ENCODE results near the gene AURKA. TPM values are rescaled to one million over a fixed set of nuclear protein-coding genes. Genes with fewer than 3 reads are reported as not detected.

The AURKA gene
- total and polyA plus RNA-seq, 2 of the 8 experiments (the other 6 are each of a cell fraction or from before 2014, with no cell fraction given): 45.8 to 84.8 TPM

DNA sequence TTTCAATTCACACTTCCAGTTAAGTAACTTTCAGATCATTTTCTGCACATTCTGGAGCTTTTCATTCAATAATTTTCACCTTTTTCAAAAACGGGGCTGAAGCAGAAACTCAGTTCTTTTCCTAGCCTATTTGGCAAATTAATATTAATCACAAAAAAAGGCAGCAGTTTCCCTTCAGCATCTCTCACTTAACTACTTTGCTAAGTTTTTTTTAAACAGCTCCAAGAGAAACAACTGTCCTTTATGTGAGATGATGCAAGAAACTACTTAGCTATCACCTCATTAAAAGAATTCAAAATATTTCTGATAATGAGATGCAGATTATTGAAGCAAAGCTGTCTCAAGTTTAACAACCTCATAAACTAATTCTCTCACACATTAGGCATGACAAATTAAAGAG, 31.9 kb upstream of the AURKA start (continued):
- TF ChIP-seq ASH2L (IDR thresholded peaks at IDR 0.05; ENCODE audit: low read length) (no peak), ZNF274 (IDR thresholded peaks at IDR 0.05; ENCODE audit: borderline replicate concordance, extremely low read depth, low read length) (no peak), RAD21 (IDR thresholded peaks at IDR 0.05 in 1 of 2, conservative IDR thresholded peaks at IDR 0.05 in 1 of 2; ENCODE audit: low read depth in 2 of 2, low read length in 2 of 2) (no peak)

Measured in H1 (cell line).